22Rv1 (cell line): Measurements from ENCODE around the gene TMC4.
A peak's percentile ranks its signal among the peaks of the same experiment; 100 is the strongest.

Experiments used
- H3K27ac ChIP-seq: fragments of 450-650 bp; 2 replicates; pipeline ENCODE4 v1.5.1; 2017
- CTCF ChIP-seq: fragments of 450-650 bp; IDR thresholded peaks from 2 replicates; pipeline ENCODE4 v1.5.1; 2017; ENCODE audit warnings: mild to moderate bottlenecking
- ZFX ChIP-seq: fragments of 450-650 bp; IDR thresholded peaks from 2 replicates; pipeline ENCODE4 v1.6.1; 2017; ENCODE audit warnings: antibody characterized with exemption, borderline replicate concordance

Gene TMC4

GRCh38 chr19:54160854-54161253 is 12.1 kb downstream of the TMC4 start:
- peak overlapping the region; percentile 97 for H3K27ac ChIP-seq
- TF ChIP-seq CTCF (no peak), ZFX (no peak)

GRCh38 chr19:54160182-54160811 is 12.7 kb downstream of the TMC4 start:
- H3K27ac ChIP-seq = peak overlapping the region; percentile 97

GRCh38 chr19:54159352-54160181 is 13.4 kb downstream of the TMC4 start, which contains the start of gene LENG1:
Gene LENG1, minus strand, starts transcription at chr19:54159721. Its CDS starts 26 bp downstream, at chr19:54159695.
- TF ChIP-seq CTCF (peak; percentile 44), ZFX (no peak)

More at GRCh38 chr19:54160182-54160811, 12.7 kb downstream of the TMC4 start:
- TF ChIP-seq CTCF (no peak), ZFX (no peak)

GRCh38 chr19:54158812-54159351 is 14.1 kb downstream of the TMC4 start:
- TF ChIP-seq ZFX (no peak), CTCF (no peak)
- H3K27ac ChIP-seq = peak overlapping the region; percentile 97

More at GRCh38 chr19:54159352-54160181, 13.4 kb downstream of the TMC4 start, which contains the start of gene LENG1:
- H3K27ac ChIP-seq = peak within 1 kb of the TSS; percentile 97

- no peak for TF ChIP-seq ZFX
- no peak for TF ChIP-seq CTCF
- peak overlapping the region; percentile 33 for H3K27ac ChIP-seq
These were observed 16.0 kb downstream of the TMC4 start for GRCh38 chr19:54156953-54157352.

- H3K27ac ChIP-seq = peak overlapping the region; percentile 33
- TF ChIP-seq ZFX (no peak), CTCF (no peak)
These were observed 16.5 kb downstream of the TMC4 start for GRCh38 chr19:54156490-54156889.
